Ishikawa (cell line): ENCODE results near the gene NFYC.

Source experiments
- CEBPB ChIP-seq: IDR thresholded peaks from 2 replicates; pipeline ENCODE4 v1.6.1; 2012
- CREB1 ChIP-seq: IDR thresholded peaks from 2 replicates; pipeline ENCODE4 v1.6.1; 2012; ENCODE audit warnings: low read depth
- EGR1 ChIP-seq: IDR thresholded peaks from 2 replicates; pipeline ENCODE4 v1.6.1; 2012
- EP300 ChIP-seq: IDR thresholded peaks from 2 replicates; pipeline ENCODE4 v1.6.1; 2012; ENCODE audit warnings: borderline replicate concordance
- FOXM1 ChIP-seq: IDR thresholded peaks from 2 replicates; pipeline ENCODE4 v1.6.1; 2012; ENCODE audit warnings: low read depth, borderline replicate concordance
- MAX ChIP-seq: IDR thresholded peaks from 2 replicates; pipeline ENCODE4 v1.6.1; 2012
- NFIC ChIP-seq: IDR thresholded peaks from 2 replicates; pipeline ENCODE4 v1.6.1; 2012
- RAD21 ChIP-seq: IDR thresholded peaks from 2 replicates; pipeline ENCODE4 v1.6.1; 2012; ENCODE audit warnings: low read depth
- REST ChIP-seq: IDR thresholded peaks from 2 replicates; pipeline ENCODE4 v1.6.1; 2012; ENCODE audit warnings: low read depth, mild to moderate bottlenecking
- TAF1 ChIP-seq: IDR thresholded peaks from 2 replicates; pipeline ENCODE4 v1.6.1; 2012; ENCODE audit warnings: low read depth, mild to moderate bottlenecking
- TCF12 ChIP-seq: IDR thresholded peaks from 2 replicates; pipeline ENCODE4 v1.6.1; 2012; ENCODE audit warnings: low read depth
- TEAD4 ChIP-seq: IDR thresholded peaks from 2 replicates; pipeline ENCODE4 v1.6.1; 2012
- YY1 ChIP-seq: IDR thresholded peaks from 2 replicates; pipeline ENCODE4 v1.6.1; 2012; ENCODE audit warnings: low read depth
- ZBTB7A ChIP-seq: IDR thresholded peaks from 2 replicates; pipeline ENCODE4 v1.6.1; 2012; ENCODE audit warnings: low read depth
- TF ChIP-seq, protein P1 (sequence below): IDR thresholded peaks from 2 replicates; pipeline ENCODE4 v1.6.1; 2012

The NFYC gene

DNA sequence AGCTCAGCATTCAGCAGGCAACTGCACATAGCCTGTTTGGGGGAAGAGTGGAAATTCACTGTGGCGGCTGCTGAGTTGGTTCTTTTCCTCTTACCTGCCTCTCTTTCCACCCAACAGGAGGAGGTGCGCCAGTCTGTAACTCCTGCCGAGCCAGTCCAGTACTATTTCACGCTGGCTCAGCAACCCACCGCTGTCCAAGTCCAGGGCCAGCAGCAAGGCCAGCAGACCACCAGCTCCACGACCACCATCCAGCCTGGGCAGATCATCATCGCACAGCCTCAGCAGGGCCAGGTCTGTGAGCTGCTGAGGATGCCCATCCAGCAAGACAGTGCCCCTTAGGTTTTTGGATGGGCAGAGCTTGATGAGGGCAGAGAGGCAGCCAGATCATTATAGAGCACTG lies 66.5 kb downstream of the NFYC start:
- TF ChIP-seq ZBTB7A (no peak), NFIC (no peak), TCF12 (no peak)

DNA sequence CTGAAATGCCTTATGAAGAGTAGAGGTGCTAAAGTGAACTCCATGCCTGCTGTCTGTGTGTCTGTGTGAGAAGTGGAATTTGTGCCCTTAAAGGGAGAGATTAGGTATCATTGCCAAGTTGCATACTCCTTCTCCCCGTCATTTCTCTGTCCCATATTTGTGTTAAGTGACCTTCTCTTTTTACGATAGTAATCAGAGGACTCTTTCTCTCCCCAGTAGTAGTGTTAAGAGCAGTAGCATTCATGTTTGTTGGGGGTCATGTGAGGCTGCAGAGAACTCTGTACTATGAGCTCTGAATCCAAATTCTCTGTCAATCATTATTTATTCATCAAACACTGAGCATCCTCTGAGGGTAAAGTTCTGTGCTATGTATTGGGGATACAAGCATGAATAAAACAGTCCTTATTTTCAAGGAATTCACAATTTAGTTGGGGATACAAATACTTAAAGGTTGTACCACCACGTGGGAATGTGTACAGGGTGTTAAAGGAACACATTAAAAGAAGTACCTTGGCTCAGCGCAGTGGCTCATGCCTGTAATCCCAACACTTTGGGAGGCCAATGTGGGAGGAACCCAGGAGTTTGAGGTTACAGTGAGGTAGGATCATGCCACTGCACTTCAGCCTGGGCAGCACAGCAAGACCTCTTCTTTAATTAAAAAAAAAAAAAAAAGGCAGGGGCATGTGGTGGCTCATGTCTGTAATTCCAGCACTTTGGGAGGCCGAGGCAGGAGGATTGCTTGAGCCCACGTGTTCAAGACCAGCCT lies 67.3 kb downstream of the NFYC start:
- TF ChIP-seq RAD21 (no peak), TCF12 (no peak), REST (no peak), EP300 (no peak), EGR1 (no peak), CREB1 (no peak)

- TF ChIP-seq EP300 (no peak), MAX (no peak), ZBTB7A (no peak), TEAD4 (no peak), FOXM1 (no peak), RAD21 (no peak), REST (no peak), CEBPB (no peak), NFIC (no peak), TAF1 (no peak), YY1 (no peak), TCF12 (no peak), EGR1 (no peak)
- TF ChIP-seq, protein P1, sequence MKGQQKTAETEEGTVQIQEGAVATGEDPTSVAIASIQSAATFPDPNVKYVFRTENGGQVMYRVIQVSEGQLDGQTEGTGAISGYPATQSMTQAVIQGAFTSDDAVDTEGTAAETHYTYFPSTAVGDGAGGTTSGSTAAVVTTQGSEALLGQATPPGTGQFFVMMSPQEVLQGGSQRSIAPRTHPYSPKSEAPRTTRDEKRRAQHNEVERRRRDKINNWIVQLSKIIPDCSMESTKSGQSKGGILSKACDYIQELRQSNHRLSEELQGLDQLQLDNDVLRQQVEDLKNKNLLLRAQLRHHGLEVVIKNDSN = no peak
These were observed 69.5 kb downstream of the NFYC start for GRCh38 chr1:40760984-40761383.

DNA sequence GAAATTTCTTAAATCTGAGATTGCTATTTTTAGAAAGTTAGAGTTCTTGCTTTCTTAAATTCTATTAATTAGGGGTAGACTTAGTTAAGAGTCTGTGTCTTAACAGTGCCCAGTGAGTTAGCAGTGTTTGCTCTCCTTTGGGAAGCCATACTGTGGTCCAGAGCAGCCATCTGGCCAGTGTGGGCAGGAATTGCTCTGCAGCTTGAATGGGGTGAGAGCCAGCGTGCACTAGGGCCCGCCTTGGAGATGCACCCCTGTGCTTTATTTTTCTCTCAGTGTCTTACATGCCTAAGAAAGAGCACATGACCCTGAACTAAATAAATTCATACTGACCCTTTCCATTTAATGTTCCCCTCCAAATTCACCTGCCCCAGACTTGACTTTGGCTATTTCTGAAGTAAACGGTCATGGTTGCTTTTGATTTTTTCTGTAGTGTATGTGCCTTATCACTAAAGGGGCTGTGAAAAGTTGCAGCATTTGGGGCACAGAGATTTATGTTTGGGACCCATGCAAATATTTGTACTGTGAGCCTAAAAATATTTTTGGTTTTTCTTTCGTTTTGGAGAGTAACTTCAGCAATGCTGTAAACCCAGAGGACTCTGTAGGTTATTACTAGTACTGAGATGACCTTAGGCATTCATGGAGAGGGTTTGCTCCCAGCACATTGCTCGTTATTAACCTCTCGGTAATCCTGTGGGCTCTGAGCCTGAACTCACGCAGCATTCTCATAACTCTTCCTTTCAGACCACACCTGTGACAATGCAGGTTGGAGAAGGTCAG lies 70.8 kb downstream of the NFYC start:
- TF ChIP-seq, protein P1 = no peak
- no peak for TF ChIP-seq FOXM1
- no peak for TF ChIP-seq TEAD4
- no peak for TF ChIP-seq CREB1
- no peak for TF ChIP-seq YY1
- no peak for TF ChIP-seq ZBTB7A
- TF ChIP-seq CEBPB = no peak
- TF ChIP-seq EGR1 = no peak
- TF ChIP-seq TAF1 = no peak
- TF ChIP-seq TCF12 = no peak
- TF ChIP-seq MAX = no peak
- TF ChIP-seq RAD21 = no peak
- TF ChIP-seq NFIC = no peak
- TF ChIP-seq REST = no peak
